ENCODE results near the gene KLHL29.

GRCh38 chr2:23639406-23639982 lies 254.5 kb downstream of the KLHL29 start:
- no peak for TF ChIP-seq CBX5 (IDR thresholded peaks at IDR 0.05; ENCODE audit: low read depth)
- TF ChIP-seq PML (IDR thresholded peaks at IDR 0.05; ENCODE audit: low read length): no peak
- TF ChIP-seq SRF (IDR thresholded peaks at IDR 0.05; ENCODE audit: low read depth in 2 of 2, low read length in 2 of 2): no peak
- no peak for TF ChIP-seq CTCF (IDR thresholded peaks at IDR 0.05 in 2 of 3, conservative IDR thresholded peaks at IDR 0.05 in 1 of 3; ENCODE audit: control insufficient read depth in 2 of 3, extremely low read depth in 1 of 3, insufficient read depth in 1 of 3, low read depth in 3 of 3, low read length in 3 of 3)
- TF ChIP-seq PKNOX1 (IDR thresholded peaks at IDR 0.05): no peak
- no peak for TF ChIP-seq POLR2A (IDR thresholded peaks at IDR 0.05; ENCODE audit: low read depth, low read length)
